Testis (tissue), 2 donors: ENCODE data around the gene PERM1.

Experiments
- POLR2A ChIP-seq: fragments of 450-650 bp; IDR thresholded peaks from one replicate; pipeline ENCODE4 v1.6.1; 2017; ENCODE audit warnings: antibody characterized with exemption, mild to moderate bottlenecking, moderate library complexity
- TF ChIP-seq, protein P1 (sequence below), 3 experiments: fragments of 450-650 bp in 2 of 3; fragments of 200-600 bp in 1 of 3; sonication (generic) in 1 of 3; IDR thresholded peaks; one replicate each; pipeline ENCODE4 v1.5.1; 2016 to 2019; ENCODE audit warnings: antibody characterized with exemption in 3 of 3, mild to moderate bottlenecking in 2 of 3, moderate library complexity in 1 of 3

DNA sequence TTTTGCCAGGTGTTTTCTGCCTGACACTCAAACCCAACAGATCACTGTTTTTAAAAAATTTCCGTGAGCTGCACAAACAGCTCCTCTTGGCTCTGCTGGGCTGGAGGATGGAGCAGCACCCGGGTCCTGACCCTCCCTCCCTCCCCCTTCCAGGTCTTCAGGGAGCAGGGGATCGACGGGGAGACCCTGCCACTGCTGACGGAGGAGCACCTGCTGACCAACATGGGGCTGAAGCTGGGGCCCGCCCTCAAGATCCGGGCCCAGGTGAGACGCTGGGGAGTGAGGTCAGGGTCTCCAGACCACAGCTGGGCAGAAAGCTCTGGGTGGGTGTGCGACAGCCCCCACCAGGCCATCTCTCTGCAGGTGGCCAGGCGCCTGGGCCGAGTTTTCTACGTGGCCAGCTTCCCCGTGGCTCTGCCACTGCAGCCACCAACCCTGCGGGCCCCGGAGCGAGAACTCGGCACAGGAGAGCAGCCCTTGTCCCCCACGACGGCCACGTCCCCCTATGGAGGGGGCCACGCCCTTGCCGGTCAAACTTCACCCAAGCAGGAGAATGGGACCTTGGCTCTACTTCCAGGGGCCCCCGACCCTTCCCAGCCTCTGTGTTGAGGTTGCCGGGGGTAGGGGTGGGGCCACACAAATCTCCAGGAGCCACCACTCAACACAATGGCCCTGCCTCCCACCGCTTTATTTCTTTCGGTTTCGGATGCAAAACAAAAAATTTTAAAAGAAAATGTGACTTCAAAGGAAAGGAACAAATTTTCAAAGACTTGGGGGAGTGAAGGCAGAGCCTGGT lies 38.1 kb downstream of the PERM1 start:
- TF ChIP-seq, protein P1, sequence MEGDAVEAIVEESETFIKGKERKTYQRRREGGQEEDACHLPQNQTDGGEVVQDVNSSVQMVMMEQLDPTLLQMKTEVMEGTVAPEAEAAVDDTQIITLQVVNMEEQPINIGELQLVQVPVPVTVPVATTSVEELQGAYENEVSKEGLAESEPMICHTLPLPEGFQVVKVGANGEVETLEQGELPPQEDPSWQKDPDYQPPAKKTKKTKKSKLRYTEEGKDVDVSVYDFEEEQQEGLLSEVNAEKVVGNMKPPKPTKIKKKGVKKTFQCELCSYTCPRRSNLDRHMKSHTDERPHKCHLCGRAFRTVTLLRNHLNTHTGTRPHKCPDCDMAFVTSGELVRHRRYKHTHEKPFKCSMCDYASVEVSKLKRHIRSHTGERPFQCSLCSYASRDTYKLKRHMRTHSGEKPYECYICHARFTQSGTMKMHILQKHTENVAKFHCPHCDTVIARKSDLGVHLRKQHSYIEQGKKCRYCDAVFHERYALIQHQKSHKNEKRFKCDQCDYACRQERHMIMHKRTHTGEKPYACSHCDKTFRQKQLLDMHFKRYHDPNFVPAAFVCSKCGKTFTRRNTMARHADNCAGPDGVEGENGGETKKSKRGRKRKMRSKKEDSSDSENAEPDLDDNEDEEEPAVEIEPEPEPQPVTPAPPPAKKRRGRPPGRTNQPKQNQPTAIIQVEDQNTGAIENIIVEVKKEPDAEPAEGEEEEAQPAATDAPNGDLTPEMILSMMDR (IDR thresholded peaks at IDR 0.05) = no peak
- no peak for TF ChIP-seq POLR2A
